Vagina (tissue), 2 donors: Measurements from ENCODE around the gene DNAI7. TPM values are rescaled to one million over a fixed set of nuclear protein-coding genes. Genes with fewer than 3 reads are reported as not detected.

Experiments
- DNase-seq, 2 donors: peaks; one replicate each; pipeline ENCODE4 v3.0.0-alpha.2; 2017; ENCODE audit errors: extremely low spot score in 2 of 2
- H3K27ac ChIP-seq: fragments of 200-600 bp; sonication (generic); one replicate; pipeline ENCODE4 v1.5.1; 2019
- H3K27me3 ChIP-seq: fragments of 200-600 bp; sonication (generic); one replicate; pipeline ENCODE4 v1.5.1; 2019
- H3K36me3 ChIP-seq, 2 donors: fragments of 200-600 bp; sonication (generic); one replicate each; pipeline ENCODE4 v1.5.1; 2017 to 2019
- H3K4me1 ChIP-seq: fragments of 200-600 bp; sonication (generic); one replicate; pipeline ENCODE4 v1.5.1; 2019
- H3K4me3 ChIP-seq, 2 donors: fragments of 200-600 bp; sonication (generic); 1 replicate in 1 of 2; 2 replicates in 1 of 2; pipeline ENCODE4 v1.5.1; 2016 to 2019
- H3K9me3 ChIP-seq: fragments of 200-600 bp; sonication (generic); one replicate; pipeline ENCODE4 v1.5.1; 2019
- POLR2A ChIP-seq, 2 donors: fragments of 450-650 bp; IDR thresholded peaks; one replicate each; pipeline ENCODE4 v1.6.1; 2017; ENCODE audit warnings: antibody characterized with exemption in 2 of 2, mild to moderate bottlenecking in 2 of 2, moderate library complexity in 2 of 2
- POLR2AphosphoS5 ChIP-seq, 2 donors: sonication (generic); formaldehyde crosslinking; IDR thresholded peaks; one replicate each; pipeline ENCODE4 v1.9.0; 2017; ENCODE audit warnings: antibody characterized with exemption in 2 of 2, mild to moderate bottlenecking in 2 of 2, low read depth in 1 of 2; ENCODE audit not compliant: insufficient read depth in 1 of 2
- intact Hi-C: fragments of 100-400 bp; cut with DNase I; formaldehyde crosslinking; loops from one replicate; pipeline ENCODE4 v1.15.1; 2023
- total RNA-seq: library from RNA; depleted of rRNA; stranded (reverse); fragments of >200 nt; gene quantifications from one replicate; pipeline ENCODE4 v1.2.3, GENCODE V29; 2016
- TF ChIP-seq, protein P1 (sequence below), 3 experiments: fragments of 450-650 bp in 2 of 3; fragments of 200-600 bp in 1 of 3; sonication (generic) in 1 of 3; IDR thresholded peaks; one replicate each; pipeline ENCODE4 v1.5.1; 2017 to 2019; ENCODE audit warnings: antibody characterized with exemption in 3 of 3, mild to moderate bottlenecking in 2 of 3, moderate library complexity in 2 of 3

Gene DNAI7
- total RNA-seq, 1 donor from 2014 or later = 3.4 TPM

DNA sequence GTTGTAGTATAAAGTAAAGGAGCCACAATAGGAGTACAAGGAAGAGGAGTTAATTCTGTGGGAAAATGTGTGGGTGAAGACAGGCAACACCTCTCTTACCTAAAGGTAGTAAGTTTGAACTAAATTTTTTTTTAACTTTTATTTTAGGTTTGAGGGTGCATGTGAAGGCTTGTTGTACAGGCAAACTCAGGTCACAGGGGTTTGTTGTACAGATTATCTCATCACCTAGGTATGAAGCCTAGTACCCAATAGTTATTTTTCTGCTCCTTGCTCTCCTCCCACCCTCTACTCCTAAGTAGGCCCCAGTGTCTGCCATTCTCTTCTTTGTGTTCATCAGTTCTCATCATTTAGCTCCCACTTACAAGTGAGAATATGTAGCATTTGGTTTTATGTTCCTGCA lies 70.5 kb downstream of the DNAI7 start:
- TF ChIP-seq, protein P1, sequence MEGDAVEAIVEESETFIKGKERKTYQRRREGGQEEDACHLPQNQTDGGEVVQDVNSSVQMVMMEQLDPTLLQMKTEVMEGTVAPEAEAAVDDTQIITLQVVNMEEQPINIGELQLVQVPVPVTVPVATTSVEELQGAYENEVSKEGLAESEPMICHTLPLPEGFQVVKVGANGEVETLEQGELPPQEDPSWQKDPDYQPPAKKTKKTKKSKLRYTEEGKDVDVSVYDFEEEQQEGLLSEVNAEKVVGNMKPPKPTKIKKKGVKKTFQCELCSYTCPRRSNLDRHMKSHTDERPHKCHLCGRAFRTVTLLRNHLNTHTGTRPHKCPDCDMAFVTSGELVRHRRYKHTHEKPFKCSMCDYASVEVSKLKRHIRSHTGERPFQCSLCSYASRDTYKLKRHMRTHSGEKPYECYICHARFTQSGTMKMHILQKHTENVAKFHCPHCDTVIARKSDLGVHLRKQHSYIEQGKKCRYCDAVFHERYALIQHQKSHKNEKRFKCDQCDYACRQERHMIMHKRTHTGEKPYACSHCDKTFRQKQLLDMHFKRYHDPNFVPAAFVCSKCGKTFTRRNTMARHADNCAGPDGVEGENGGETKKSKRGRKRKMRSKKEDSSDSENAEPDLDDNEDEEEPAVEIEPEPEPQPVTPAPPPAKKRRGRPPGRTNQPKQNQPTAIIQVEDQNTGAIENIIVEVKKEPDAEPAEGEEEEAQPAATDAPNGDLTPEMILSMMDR (IDR thresholded peaks at IDR 0.05) = no peak
- no peak overlapping the region for H3K4me3 ChIP-seq
- H3K4me1 ChIP-seq = no peaks in the 10 kb centered on the region
- DNase-seq = no peak
- H3K9me3 ChIP-seq = no peaks in the 10 kb centered on the region
- intact Hi-C loops = no loop called here
- no peak overlapping the region for H3K27ac ChIP-seq
- no peaks in the 10 kb centered on the region for H3K27me3 ChIP-seq
- no peaks in the 10 kb centered on the region for H3K36me3 ChIP-seq

DNA sequence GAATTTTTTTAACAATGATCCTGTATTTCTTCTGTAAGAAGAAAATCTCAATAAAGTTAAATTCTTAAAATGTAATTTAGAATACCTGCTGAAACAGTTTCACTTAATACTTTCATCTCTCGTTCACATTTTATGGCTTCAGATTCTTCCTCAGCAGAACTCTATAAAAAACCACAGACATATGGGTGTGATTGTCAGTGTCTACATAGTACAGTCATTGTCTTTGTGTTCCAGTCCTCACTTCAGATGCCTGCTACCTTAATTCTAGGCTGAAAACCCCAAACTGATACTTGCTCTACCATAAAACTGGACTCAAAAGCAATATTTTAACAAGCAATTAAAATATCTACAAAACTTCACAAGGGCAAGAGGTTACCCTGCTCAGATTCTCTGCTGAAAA lies 71.8 kb downstream of the DNAI7 start:
- H3K27me3 ChIP-seq = no peaks in the 10 kb centered on the region
- intact Hi-C loops = no loop called here
- no peaks in the 10 kb centered on the region for H3K9me3 ChIP-seq
- H3K4me1 ChIP-seq = no peaks in the 10 kb centered on the region
- TF ChIP-seq POLR2A (IDR thresholded peaks at IDR 0.05) (no peak), POLR2AphosphoS5 (IDR thresholded peaks at IDR 0.05; ENCODE audit: insufficient read depth in 1 of 2, low read depth in 1 of 2) (no peak)
- TF ChIP-seq, protein P1 (IDR thresholded peaks at IDR 0.05) = no peak
- no peaks in the 10 kb centered on the region for H3K36me3 ChIP-seq
- H3K27ac ChIP-seq = no peak overlapping the region
- H3K4me3 ChIP-seq = no peak overlapping the region
- DNase-seq = no peak

DNA sequence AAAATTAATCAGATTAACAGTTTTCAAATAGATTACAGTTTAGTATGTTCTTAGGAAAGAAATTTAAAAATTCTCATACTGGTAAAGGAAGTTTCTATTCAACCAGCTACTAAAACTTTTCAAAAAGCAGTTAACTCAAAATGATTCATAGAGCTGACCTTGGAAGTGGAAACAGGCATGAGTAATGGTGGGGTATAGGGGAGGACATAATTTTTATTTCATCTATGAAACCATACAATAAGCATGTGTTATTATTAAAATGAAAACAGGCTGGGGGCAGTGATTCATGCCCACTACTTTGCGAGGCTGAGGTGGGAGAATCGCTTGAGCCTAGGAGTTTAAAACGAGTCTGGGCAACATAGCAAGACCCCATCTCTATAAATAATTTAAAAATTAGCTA lies 73.0 kb downstream of the DNAI7 start:
- TF ChIP-seq, protein P1 (IDR thresholded peaks at IDR 0.05) = no peak
- TF ChIP-seq POLR2A (IDR thresholded peaks at IDR 0.05) (no peak), POLR2AphosphoS5 (IDR thresholded peaks at IDR 0.05; ENCODE audit: insufficient read depth in 1 of 2, low read depth in 1 of 2) (no peak)
- Histone ChIP-seq H3K4me3 (no peak overlapping the region), H3K9me3 (no peaks in the 10 kb centered on the region), H3K27me3 (no peaks in the 10 kb centered on the region), H3K27ac (no peak overlapping the region), H3K4me1 (no peaks in the 10 kb centered on the region), H3K36me3 (no peaks in the 10 kb centered on the region)
- DNase-seq = no peak
- intact Hi-C loops = no loop called here

DNA sequence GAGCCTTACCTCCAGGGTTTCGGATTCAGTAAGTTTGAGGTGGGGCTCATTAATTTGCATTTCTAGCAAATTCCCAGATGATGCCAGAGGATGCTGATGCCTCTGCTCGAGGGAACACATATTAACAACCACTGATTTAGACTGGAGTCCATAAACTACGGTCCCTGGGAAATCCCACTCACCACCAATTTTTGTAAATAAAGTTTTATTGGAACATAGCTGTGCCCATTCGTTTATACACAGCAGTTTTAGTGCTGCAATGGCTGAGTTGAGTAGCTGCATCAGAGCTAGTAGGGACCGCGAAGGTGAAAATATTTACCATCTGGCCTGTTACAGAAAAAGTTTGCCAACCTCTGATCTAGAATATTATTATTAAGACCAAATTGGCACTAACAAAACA lies 73.8 kb downstream of the DNAI7 start:
- Histone ChIP-seq H3K36me3 (no peaks in the 10 kb centered on the region), H3K4me1 (no peaks in the 10 kb centered on the region), H3K27ac (no peak overlapping the region), H3K4me3 (no peak overlapping the region), H3K9me3 (no peaks in the 10 kb centered on the region), H3K27me3 (no peaks in the 10 kb centered on the region)
- no peak for DNase-seq
- intact Hi-C loops = no loop called here
- TF ChIP-seq, protein P1 (IDR thresholded peaks at IDR 0.05) = no peak
- TF ChIP-seq POLR2A (IDR thresholded peaks at IDR 0.05) (no peak), POLR2AphosphoS5 (IDR thresholded peaks at IDR 0.05; ENCODE audit: insufficient read depth in 1 of 2, low read depth in 1 of 2) (no peak)

DNA sequence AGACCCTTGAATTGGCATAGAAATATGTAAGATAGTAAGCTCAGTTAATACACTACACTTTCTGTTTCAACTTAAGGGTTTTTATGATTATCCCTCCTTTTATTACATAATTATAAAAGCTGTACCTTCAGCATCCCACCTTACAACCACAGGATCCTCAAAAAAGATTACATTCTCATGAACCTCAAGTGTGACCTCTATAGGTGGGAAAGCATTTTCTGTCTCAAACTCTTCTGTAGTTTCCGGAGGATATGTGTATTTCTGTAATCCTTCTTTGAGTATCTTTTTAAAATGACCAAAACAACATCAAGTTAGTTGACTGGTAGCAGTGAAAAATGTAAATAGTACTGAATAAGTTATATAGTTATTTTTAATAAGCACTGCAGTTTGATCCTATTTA lies 75.9 kb downstream of the DNAI7 start:
- no peaks in the 10 kb centered on the region for H3K9me3 ChIP-seq
- intact Hi-C loops = no loop called here
- H3K36me3 ChIP-seq = no peaks in the 10 kb centered on the region

More for the DNA sequence above, 75.9 kb downstream of the DNAI7 start:
- no peak for TF ChIP-seq POLR2A (IDR thresholded peaks at IDR 0.05)
- TF ChIP-seq, protein P1 (IDR thresholded peaks at IDR 0.05) = no peak
- no peaks in the 10 kb centered on the region for H3K27me3 ChIP-seq
- no peak overlapping the region for H3K27ac ChIP-seq
- DNase-seq = no peak
- no peaks in the 10 kb centered on the region for H3K4me1 ChIP-seq
- no peak overlapping the region for H3K4me3 ChIP-seq
